HG03439 (cell line): ENCODE data around the gene FAM83C.
"Not testable (repeated sequence)": the region's sequence is repeated elsewhere in the genome, so short reads cannot be mapped to it uniquely, and the experiment has no call there.

Experiments used
- ATAC-seq: cut with Tn5 transposase; IDR thresholded peaks from one replicate; pipeline ENCODE4 v1.9.1; 2021; ENCODE audit warnings: mild to moderate bottlenecking, moderate library complexity; ENCODE audit not compliant: unreplicated experiment

Gene FAM83C

GRCh38 chr20:35319192-35319870 lies 27.1 kb upstream of the FAM83C start:
- ATAC-seq = no peak

GRCh38 chr20:35318502-35319157 lies 26.4 kb upstream of the FAM83C start:
- no peak for ATAC-seq

DNA sequence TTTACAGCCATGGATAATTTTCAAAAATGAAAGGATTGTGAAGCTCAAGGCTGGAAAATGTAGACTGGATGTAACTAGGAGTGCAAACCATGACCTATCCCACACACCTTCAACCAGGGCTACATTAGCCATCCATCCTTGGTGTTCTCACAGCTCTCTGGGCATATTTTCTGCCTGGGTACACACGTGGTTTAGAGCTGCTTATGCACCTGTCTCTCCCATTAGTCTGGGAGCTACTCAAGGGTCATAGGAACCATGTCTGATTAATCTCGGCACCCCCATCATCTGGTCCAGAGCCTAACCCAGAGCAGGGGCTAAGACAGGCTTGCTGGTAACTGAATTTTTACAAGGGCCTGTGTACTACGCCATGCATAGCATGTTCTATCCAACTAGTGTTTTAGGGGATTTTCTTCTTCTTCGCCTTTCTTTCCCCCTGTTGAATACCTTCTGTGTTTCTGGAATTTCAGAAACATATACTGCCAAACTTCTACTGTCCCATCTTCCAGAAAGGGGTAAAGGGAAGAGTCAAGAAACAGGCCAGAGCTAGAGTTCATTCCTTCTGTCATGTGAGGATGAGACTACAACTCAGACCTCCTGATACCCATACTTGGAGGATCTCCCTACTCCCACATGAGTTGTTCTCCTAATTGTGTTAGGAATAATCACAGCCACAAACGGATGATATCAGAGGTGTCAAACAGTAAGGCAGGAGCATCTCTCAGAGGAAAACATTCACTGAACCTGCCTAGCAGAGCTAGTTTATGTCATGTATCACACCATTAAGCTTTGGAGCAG lies 25.4 kb upstream of the FAM83C start:
- ATAC-seq = no peak

GRCh38 chr20:35316086-35316485 lies 23.9 kb upstream of the FAM83C start:
- ATAC-seq = no peak

DNA sequence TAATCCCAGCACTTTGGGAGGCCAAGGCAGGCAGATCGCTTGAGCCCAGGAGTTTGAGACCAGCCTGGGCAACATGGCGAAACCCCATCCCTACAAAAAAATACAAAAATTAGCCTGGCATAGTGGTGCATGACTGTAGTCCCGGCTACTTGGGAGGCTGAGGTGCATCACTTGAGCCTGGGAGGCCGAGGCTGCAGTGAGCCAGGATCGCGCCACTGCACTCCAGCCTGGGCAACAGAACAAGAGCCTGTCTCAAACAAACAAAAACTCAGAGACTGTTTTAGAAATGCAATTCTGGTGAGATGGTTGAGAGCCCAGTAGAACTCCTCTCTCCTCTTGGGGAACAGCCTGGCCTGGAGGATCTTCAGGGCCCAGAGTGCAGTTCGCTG lies 23.4 kb upstream of the FAM83C start:
- not testable (repeated sequence) for ATAC-seq

- ATAC-seq = no peak
These were observed 22.8 kb upstream of the FAM83C start for GRCh38 chr20:35314816-35315631.

DNA sequence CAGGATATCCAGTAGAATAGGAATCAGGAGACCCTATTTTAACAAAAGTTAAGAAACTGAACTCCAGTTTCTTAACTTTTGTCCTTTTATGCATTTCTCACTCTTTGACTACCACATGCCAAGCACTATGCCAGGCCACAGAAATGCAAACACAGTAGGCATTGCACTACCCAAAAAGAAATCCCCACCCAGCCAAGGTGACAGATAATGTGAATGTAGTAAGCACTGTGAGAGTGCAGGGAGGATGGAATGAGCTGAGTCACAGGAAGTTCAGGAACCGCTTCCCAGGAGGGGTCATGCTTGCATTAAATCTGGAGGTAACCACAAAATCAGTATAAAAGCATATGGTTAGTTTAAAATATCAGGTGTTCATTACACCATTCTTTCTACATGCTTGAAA lies 20.1 kb upstream of the FAM83C start:
- ATAC-seq = no peak

DNA sequence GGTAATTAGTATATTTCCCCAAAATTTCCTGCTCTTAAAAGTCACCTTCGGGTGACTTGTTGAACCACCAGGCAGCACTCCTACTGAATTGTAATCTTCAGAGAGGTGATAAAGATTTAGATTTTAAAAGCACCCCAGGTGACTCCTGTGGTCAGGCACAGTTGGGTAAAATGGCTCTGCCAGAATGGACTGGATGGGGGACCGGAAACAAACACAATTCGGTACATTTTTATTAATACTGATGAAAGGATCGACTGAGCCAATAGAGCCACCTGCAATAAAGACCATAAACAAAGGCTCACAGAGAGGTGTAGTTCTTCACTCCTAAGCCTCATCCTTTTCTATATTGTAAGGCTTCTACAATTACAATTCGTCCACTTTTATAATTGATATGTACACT lies 19.6 kb upstream of the FAM83C start:
- no peak for ATAC-seq

- ATAC-seq = no peak
These were observed 19.2 kb upstream of the FAM83C start for GRCh38 chr20:35311409-35311808.

DNA sequence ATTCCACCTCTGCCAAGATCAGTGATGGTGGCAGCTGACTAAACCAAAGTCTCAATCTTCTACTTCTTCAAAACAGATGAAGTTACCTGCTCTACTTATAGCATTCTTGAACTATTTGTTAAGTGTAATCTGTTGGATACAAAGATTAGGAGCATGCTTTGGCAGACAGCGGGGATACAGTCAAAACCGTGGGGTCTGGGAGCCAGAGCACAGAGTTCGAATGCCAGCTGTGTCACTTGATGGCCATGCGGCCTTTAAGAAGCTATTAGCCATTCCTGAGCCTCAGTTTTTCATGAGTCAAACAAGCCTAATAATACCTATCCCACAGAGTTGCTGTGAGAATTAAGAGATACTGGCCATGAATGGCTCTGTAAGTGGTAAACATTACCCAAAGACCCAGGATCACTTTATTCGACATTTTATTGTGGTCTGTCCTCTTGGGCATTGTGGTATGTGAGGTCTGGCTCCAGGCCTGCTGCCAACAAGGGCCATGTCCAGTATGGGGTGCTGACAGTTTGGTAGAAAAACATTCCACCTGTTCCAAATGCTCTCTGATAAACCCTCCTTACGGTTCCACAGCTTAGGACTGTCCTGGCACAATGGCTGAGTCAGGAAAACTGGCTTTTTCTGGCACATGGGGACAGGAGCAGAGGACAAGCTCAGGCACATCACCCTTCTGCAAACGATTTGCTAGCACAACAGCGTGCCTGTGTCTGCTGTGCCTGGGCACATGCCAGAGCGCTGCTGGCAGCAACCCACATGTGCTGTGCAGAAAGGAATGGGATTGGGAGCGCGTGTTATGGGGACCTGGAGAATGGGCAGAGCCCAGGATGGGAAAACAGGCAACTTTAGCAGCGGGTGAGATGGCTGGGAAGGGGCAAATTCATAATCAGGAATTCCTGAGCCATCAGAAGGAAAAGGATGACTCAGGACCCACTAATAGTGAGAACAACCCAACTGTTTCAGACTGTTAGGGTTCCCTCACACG lies 15.7 kb upstream of the FAM83C start:
- no peak for ATAC-seq

GRCh38 chr20:35306931-35307517 lies 14.8 kb upstream of the FAM83C start:
- no peak for ATAC-seq

GRCh38 chr20:35305682-35306556 lies 13.7 kb upstream of the FAM83C start:
- ATAC-seq = no peak

DNA sequence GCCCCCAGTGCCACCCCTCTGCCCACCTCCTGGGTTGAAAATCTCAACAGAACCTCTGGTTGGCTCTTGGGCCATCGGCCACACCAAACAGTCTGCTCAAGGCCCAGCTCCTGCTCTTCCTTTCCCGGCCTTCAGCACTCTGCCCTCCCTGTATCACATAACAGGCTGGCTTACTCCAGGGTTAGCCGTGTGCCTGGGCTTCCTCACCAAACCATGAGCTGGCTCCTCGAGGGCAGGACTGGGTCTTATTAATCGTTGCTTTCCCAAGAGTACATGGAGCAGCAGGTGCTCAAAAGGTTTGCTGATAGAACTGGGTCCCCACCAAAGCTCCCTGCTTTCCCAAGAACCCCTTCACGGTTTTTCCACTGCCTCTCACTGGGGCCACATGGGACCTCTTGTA lies 12.7 kb upstream of the FAM83C start:
- no peak for ATAC-seq

DNA sequence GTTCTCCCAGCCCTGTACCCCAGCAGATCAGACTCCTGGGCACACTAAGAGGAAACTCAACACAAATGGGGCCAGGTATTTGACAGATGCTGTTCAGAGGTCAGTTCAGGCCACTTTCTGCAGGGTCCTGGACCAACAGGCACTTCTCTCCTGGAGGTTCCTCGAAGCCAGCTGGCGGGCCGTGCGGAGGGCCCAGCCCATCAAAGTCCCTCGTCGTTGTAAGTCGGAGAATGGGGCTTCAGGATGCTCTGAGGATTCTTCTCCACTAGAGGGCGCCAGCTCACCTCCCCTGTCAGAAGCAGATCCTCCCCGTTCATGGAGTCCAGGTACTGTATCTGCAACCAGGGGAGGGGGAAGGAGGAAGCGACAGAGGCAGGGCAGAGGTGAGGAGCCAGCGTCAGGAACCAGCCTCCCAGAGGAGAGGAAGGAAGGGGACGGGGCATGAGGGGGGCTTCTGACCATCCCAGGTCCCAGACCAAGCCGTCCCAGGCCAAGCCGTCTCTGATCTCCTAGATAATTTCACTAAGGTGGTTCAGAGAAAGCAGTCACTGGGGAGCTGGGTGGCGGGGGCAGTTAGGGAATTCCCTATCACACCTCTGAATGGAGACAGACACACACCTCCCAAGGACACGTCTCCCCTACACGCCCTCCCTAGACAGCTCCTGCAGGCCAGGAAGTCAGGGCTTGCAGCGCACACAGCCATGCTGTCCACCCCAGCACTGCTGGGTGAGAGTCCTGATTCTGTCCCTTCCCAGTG lies 11.7 kb upstream of the FAM83C start:
- no peak for ATAC-seq

DNA sequence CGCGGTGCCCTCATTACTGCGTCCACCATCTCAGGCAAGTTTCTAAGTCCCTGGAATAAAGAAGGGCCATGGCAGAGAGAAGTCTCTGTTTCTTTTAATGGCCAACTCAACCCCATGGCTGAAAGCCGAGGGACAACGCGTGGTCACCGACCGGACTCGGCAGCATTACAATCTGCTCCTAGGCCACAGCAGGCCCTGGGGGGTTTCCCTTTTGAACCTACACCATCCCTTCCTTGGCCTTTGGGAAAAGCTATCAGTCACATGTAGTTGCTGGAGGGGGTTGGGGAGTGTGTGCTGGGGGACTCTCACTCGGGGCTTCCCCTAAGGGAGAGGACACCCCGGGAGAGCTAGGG lies 11.1 kb upstream of the FAM83C start:
- no peak for ATAC-seq

DNA sequence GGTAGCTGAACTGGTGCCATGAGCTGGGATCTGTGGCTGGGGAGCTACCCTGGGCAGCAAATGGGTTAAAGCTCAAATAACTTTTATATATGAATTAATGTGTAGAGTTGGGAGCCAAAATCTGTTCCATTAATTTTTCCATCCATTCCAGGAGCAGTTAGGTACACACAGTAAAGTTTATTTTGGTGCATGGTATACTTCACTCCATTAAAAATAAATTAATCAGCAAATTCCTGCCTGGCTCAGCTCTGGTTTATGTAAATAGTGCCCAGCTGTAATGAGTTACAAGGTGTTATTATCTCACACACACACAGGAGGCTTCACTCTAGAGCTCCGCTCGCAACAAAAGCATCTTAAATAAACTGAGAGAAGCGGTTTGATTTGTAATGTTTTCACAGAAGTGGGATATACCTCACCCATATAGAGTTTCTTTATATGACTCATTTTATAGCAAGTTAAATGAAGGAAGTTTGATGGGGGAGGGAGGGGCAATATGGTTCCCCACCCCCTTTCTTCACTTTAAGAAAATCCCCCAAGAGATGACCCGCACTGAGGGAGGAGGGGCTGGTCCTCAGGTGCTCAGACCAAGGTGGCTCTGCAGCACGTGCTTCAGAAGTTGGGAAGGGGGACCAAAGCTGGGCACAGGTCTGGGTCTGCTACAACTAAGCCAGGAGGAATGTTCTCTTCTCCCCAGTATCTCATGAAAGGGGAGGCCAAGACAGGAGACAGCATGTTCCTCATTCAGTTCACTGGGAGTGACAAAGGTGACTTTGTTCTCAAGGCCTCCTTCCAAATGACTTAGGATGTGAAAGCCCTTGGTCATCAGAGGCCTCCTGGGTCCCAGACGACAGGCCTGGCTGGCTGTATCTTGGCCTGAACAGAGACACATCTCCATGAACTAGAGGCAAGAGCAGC lies 10.5 kb upstream of the FAM83C start:
- ATAC-seq = no peak

DNA sequence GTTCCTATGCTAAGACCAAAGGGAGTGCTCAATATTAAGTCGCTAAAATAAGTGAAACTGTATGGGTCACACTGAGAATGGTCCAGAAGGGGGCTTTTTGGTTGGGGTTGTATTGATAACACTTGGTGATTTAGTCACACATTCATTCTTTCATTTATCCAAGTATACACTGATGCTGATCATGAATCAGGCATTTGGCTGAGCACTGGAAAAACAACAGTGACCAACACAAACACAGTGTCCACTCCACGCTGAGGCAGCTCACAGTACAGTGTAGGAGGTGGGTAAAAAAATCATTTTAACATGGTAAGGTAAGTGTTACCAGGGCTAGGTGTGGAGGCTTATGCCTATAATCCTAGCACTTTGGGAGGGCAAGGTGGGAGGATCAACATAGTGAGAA lies 9.2 kb upstream of the FAM83C start:
- ATAC-seq = no peak
